WTC11 (cell line): ENCODE results near the gene DNAAF5. TPM values are rescaled to one million over a fixed set of nuclear protein-coding genes. Genes with fewer than 3 reads are reported as not detected.

ENCODE experiments used
- ATAC-seq: fragments of 200-7000 bp; cut with Tn5 transposase; 2 replicates; pipeline ENCODE4 v1.10.0; 2021; ENCODE audit warnings: mild to moderate bottlenecking, moderate library complexity
- CTCF ChIA-PET: fragments of 300-600 bp; sonication (Branson Sonifier 250); formaldehyde crosslinking; loops from one replicate; lab custom pipeline; 2021; ENCODE audit warnings: antibody characterized with exemption; lab: Charles Lee
- POLR2A ChIA-PET: fragments of 350-600 bp; sonication (Branson Sonifier 250); formaldehyde crosslinking; loops from one replicate; lab custom pipeline; 2021; ENCODE audit warnings: antibody characterized with exemption; lab: Charles Lee
- DNase-seq: peaks from one replicate; pipeline ENCODE4 v3.0.0; 2021; ENCODE audit warnings: low spot score
- H3K27ac Mint-ChIP-seq: 2 replicates; pipeline ENCODE4 v1.8.0; 2021; ENCODE audit warnings: mixed read lengths
- H3K27me3 Mint-ChIP-seq: 2 replicates; pipeline ENCODE4 v1.8.0; 2021; ENCODE audit warnings: low read depth, mild to moderate bottlenecking, moderate library complexity, mixed read lengths
- H3K36me3 Mint-ChIP-seq: 2 replicates; pipeline ENCODE4 v1.8.0; 2021; ENCODE audit warnings: mixed read lengths
- H3K4me1 Mint-ChIP-seq: 2 replicates; pipeline ENCODE4 v1.8.0; 2022; ENCODE audit warnings: mixed read lengths
- H3K4me3 Mint-ChIP-seq: 2 replicates; pipeline ENCODE4 v1.8.0; 2021; ENCODE audit warnings: mild to moderate bottlenecking, moderate library complexity, mixed read lengths
- H3K9me3 Mint-ChIP-seq: 2 replicates; pipeline ENCODE4 v1.8.0; 2021; ENCODE audit warnings: mixed read lengths
- FOXK1 ChIP-seq: sonication (generic); formaldehyde crosslinking; IDR thresholded peaks from 2 replicates; pipeline ENCODE4 v1.8.0; 2022; ENCODE audit warnings: mild to moderate bottlenecking, moderate library complexity, missing genetic modification reagents
- GRHL2 ChIP-seq: fragments of 250-450 bp; sonication (Bioruptor Pico); IDR thresholded peaks from 2 replicates; pipeline ENCODE4 v1.8.0; 2022; ENCODE audit warnings: mild to moderate bottlenecking, moderate library complexity; ENCODE audit not compliant: insufficient replicate concordance, severe bottlenecking
- JUN ChIP-seq: sonication (generic); formaldehyde crosslinking; IDR thresholded peaks from 2 replicates; pipeline ENCODE4 v1.8.0; 2023; ENCODE audit warnings: mild to moderate bottlenecking, missing genetic modification reagents
- MXD4 ChIP-seq: fragments of 250-450 bp; sonication (Bioruptor Pico); IDR thresholded peaks from 2 replicates; pipeline ENCODE4 v1.8.0; 2021; ENCODE audit warnings: mild to moderate bottlenecking, moderate library complexity, borderline replicate concordance
- MYBL2 ChIP-seq: sonication (generic); formaldehyde crosslinking; IDR thresholded peaks from 2 replicates; pipeline ENCODE4 v1.8.1; 2023; ENCODE audit warnings: mild to moderate bottlenecking, moderate library complexity, missing genetic modification reagents
- NFE2L1 ChIP-seq: sonication (generic); formaldehyde crosslinking; IDR thresholded peaks from 2 replicates; pipeline ENCODE4 v1.8.1; 2023; ENCODE audit warnings: missing genetic modification reagents
- NR2C2 ChIP-seq: sonication (generic); formaldehyde crosslinking; IDR thresholded peaks from 2 replicates; pipeline ENCODE4 v1.8.0; 2022; ENCODE audit warnings: mild to moderate bottlenecking, missing genetic modification reagents
- NR3C1 ChIP-seq: sonication (generic); formaldehyde crosslinking; conservative IDR thresholded peaks from 2 replicates; pipeline ENCODE4 v1.8.1; 2023; ENCODE audit warnings: low read depth, mild to moderate bottlenecking, missing genetic modification reagents
- SMAD4 ChIP-seq: sonication (generic); formaldehyde crosslinking; IDR thresholded peaks from 2 replicates; pipeline ENCODE4 v1.8.0; 2022; ENCODE audit warnings: mild to moderate bottlenecking, missing genetic modification reagents
- TP53 ChIP-seq: sonication (generic); formaldehyde crosslinking; IDR thresholded peaks from 2 replicates; pipeline ENCODE4 v1.8.1; 2023; ENCODE audit warnings: mild to moderate bottlenecking, missing genetic modification reagents
- ZNF121 ChIP-seq: sonication (generic); formaldehyde crosslinking; IDR thresholded peaks from 2 replicates; pipeline ENCODE4 v1.8.0; 2023; ENCODE audit warnings: missing genetic modification reagents
- ZNF263 ChIP-seq: sonication (generic); formaldehyde crosslinking; IDR thresholded peaks from 2 replicates; pipeline ENCODE4 v1.8.1; 2022; ENCODE audit warnings: low read depth, mild to moderate bottlenecking, moderate library complexity, missing genetic modification reagents
- ZNF317 ChIP-seq: sonication (generic); formaldehyde crosslinking; IDR thresholded peaks from 2 replicates; pipeline ENCODE4 v1.8.1; 2023; ENCODE audit warnings: low read depth, mild to moderate bottlenecking, moderate library complexity, missing genetic modification reagents, borderline replicate concordance
- total RNA-seq: library from RNA; stranded (reverse); gene quantifications from 3 replicates; pipeline ENCODE4 v1.2.3, GENCODE V29; 2021
- TF ChIP-seq, protein P1 (sequence below): sonication (generic); formaldehyde crosslinking; IDR thresholded peaks from 2 replicates; pipeline ENCODE4 v1.8.0; 2023; ENCODE audit warnings: mild to moderate bottlenecking, missing genetic modification reagents
- TF ChIP-seq, protein P2 (sequence below): sonication (generic); formaldehyde crosslinking; IDR thresholded peaks from 2 replicates; pipeline ENCODE4 v1.8.1; 2023; ENCODE audit warnings: mild to moderate bottlenecking, missing genetic modification reagents, moderate library complexity
- TF ChIP-seq, protein P3 (sequence below): sonication (generic); formaldehyde crosslinking; IDR thresholded peaks from 2 replicates; pipeline ENCODE4 v1.8.1; 2022; ENCODE audit warnings: mild to moderate bottlenecking, moderate library complexity, missing genetic modification reagents
- TF ChIP-seq, protein P4 (sequence below): fragments of 250-450 bp; sonication (Bioruptor Pico); IDR thresholded peaks from 2 replicates; pipeline ENCODE4 v2.1.2; 2022; ENCODE audit warnings: mild to moderate bottlenecking, moderate library complexity
- TF ChIP-seq, protein P5 (sequence below): sonication (generic); formaldehyde crosslinking; IDR thresholded peaks from 2 replicates; pipeline ENCODE4 v1.8.1; 2023; ENCODE audit warnings: mild to moderate bottlenecking, missing genetic modification reagents, borderline replicate concordance

Gene DNAAF5
- total RNA-seq, 1 experiment from 2014 or later, result 62.2 TPM

DNA sequence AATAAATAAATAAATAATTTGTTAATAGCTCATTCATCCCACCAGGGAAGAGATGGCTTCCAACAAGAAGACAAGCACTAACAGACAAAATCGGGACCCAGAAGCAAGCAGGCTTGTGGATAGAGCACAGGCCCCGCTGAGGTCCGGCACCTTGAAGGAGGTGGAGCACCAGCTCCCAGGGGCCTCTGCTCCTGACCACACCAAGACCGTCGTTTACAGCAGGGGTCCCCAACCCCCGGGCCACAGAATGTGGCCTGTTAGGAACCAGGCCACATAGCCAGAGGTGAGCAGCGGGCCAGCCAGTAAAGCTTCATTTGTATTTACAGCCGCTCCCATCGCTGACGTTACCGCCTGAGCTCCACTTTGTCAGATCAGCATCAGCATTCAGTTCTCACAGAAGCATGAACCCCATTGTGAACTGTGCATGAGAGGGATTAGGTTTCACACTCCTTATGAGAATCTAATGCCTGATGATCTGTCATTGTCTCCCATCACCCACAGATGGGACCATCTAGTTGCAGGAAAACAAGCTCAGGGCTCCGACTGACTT lies 72.5 kb downstream of the DNAAF5 start:
- TF ChIP-seq, protein P1, sequence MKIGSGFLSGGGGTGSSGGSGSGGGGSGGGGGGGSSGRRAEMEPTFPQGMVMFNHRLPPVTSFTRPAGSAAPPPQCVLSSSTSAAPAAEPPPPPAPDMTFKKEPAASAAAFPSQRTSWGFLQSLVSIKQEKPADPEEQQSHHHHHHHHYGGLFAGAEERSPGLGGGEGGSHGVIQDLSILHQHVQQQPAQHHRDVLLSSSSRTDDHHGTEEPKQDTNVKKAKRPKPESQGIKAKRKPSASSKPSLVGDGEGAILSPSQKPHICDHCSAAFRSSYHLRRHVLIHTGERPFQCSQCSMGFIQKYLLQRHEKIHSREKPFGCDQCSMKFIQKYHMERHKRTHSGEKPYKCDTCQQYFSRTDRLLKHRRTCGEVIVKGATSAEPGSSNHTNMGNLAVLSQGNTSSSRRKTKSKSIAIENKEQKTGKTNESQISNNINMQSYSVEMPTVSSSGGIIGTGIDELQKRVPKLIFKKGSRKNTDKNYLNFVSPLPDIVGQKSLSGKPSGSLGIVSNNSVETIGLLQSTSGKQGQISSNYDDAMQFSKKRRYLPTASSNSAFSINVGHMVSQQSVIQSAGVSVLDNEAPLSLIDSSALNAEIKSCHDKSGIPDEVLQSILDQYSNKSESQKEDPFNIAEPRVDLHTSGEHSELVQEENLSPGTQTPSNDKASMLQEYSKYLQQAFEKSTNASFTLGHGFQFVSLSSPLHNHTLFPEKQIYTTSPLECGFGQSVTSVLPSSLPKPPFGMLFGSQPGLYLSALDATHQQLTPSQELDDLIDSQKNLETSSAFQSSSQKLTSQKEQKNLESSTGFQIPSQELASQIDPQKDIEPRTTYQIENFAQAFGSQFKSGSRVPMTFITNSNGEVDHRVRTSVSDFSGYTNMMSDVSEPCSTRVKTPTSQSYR (CRISPR knock-in tag), result no peak
- TF ChIP-seq, protein P2, sequence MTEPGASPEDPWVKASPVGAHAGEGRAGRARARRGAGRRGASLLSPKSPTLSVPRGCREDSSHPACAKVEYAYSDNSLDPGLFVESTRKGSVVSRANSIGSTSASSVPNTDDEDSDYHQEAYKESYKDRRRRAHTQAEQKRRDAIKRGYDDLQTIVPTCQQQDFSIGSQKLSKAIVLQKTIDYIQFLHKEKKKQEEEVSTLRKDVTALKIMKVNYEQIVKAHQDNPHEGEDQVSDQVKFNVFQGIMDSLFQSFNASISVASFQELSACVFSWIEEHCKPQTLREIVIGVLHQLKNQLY (CRISPR knock-in tag), result no peak
- no peak for TF ChIP-seq TP53 (CRISPR knock-in tag)
- TF ChIP-seq JUN, result no peak
- TF ChIP-seq, protein P3, sequence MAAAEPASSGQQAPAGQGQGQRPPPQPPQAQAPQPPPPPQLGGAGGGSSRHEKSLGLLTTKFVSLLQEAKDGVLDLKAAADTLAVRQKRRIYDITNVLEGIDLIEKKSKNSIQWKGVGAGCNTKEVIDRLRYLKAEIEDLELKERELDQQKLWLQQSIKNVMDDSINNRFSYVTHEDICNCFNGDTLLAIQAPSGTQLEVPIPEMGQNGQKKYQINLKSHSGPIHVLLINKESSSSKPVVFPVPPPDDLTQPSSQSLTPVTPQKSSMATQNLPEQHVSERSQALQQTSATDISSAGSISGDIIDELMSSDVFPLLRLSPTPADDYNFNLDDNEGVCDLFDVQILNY, result no peak
- TF ChIP-seq NR2C2, result no peak
- TF ChIP-seq ZNF263 (CRISPR knock-in tag), result no peak
- no peak for TF ChIP-seq MYBL2 (CRISPR knock-in tag)
- no peak for TF ChIP-seq ZNF317 (CRISPR knock-in tag)
- no peak for TF ChIP-seq MXD4 (CRISPR knock-in tag)
- TF ChIP-seq NR3C1 (CRISPR knock-in tag), result no peak
- TF ChIP-seq, protein P4, sequence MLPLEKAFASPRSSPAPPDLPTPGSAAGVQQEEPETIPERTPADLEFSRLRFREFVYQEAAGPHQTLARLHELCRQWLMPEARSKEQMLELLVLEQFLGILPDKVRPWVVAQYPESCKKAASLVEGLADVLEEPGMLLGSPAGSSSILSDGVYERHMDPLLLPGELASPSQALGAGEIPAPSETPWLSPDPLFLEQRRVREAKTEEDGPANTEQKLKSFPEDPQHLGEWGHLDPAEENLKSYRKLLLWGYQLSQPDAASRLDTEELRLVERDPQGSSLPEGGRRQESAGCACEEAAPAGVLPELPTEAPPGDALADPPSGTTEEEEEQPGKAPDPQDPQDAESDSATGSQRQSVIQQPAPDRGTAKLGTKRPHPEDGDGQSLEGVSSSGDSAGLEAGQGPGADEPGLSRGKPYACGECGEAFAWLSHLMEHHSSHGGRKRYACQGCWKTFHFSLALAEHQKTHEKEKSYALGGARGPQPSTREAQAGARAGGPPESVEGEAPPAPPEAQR (CRISPR knock-in tag), result no peak
- no peak for TF ChIP-seq FOXK1 (CRISPR knock-in tag)
- TF ChIP-seq, protein P5, sequence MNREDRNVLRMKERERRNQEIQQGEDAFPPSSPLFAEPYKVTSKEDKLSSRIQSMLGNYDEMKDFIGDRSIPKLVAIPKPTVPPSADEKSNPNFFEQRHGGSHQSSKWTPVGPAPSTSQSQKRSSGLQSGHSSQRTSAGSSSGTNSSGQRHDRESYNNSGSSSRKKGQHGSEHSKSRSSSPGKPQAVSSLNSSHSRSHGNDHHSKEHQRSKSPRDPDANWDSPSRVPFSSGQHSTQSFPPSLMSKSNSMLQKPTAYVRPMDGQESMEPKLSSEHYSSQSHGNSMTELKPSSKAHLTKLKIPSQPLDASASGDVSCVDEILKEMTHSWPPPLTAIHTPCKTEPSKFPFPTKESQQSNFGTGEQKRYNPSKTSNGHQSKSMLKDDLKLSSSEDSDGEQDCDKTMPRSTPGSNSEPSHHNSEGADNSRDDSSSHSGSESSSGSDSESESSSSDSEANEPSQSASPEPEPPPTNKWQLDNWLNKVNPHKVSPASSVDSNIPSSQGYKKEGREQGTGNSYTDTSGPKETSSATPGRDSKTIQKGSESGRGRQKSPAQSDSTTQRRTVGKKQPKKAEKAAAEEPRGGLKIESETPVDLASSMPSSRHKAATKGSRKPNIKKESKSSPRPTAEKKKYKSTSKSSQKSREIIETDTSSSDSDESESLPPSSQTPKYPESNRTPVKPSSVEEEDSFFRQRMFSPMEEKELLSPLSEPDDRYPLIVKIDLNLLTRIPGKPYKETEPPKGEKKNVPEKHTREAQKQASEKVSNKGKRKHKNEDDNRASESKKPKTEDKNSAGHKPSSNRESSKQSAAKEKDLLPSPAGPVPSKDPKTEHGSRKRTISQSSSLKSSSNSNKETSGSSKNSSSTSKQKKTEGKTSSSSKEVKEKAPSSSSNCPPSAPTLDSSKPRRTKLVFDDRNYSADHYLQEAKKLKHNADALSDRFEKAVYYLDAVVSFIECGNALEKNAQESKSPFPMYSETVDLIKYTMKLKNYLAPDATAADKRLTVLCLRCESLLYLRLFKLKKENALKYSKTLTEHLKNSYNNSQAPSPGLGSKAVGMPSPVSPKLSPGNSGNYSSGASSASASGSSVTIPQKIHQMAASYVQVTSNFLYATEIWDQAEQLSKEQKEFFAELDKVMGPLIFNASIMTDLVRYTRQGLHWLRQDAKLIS (CRISPR knock-in tag), result no peak
- no peak for TF ChIP-seq NFE2L1 (CRISPR knock-in tag)
- TF ChIP-seq GRHL2, result no peak
- no peak for TF ChIP-seq ZNF121
- no peak for TF ChIP-seq SMAD4 (CRISPR knock-in tag)
- TF ChIP-seq, all 79 proteins: peak for 0
- Mint-ChIP-seq H3K9me3 (peaks cover 10% of the 10 kb centered on the region), H3K36me3 (peaks cover 4% of the 10 kb centered on the region), H3K4me3 (no peak overlapping the region), H3K27ac (no peak overlapping the region), H3K27me3 (no peaks in the 10 kb centered on the region; the same call in 1 of the 2 replicates), H3K4me1 (no peaks in the 10 kb centered on the region)
- POLR2A ChIA-PET, result no interaction called here
- ATAC-seq, result no peak
- CTCF ChIA-PET, result no interaction called here
- no peak for DNase-seq
